Neural crest cell (in vitro differentiated cells): ENCODE data around the gene GLB1L. TPM values are rescaled to one million over a fixed set of nuclear protein-coding genes. Genes with fewer than 3 reads are reported as not detected.
A peak's percentile ranks its signal among the peaks of the same experiment; 100 is the strongest.

Experiments used
- DNase-seq: peaks from one replicate; pipeline ENCODE4 v3.0.0; 2021; ENCODE audit warnings: low read depth, mixed read lengths, low spot score
- H3K27ac Mint-ChIP-seq: one replicate; pipeline ENCODE4 v1.8.0; 2021; ENCODE audit warnings: mild to moderate bottlenecking, mixed read lengths; ENCODE audit not compliant: unreplicated experiment
- H3K27me3 Mint-ChIP-seq: 2 replicates; pipeline ENCODE4 v1.8.0; 2021; ENCODE audit warnings: low read depth, mild to moderate bottlenecking, mixed read lengths
- H3K36me3 Mint-ChIP-seq: 2 replicates; pipeline ENCODE4 v1.8.0; 2021; ENCODE audit warnings: low read depth, mild to moderate bottlenecking, mixed read lengths
- H3K4me1 Mint-ChIP-seq: 2 replicates; pipeline ENCODE4 v1.8.0; 2021; ENCODE audit warnings: mixed read lengths
- H3K4me3 Mint-ChIP-seq: one replicate; pipeline ENCODE4 v1.8.0; 2021; ENCODE audit warnings: mild to moderate bottlenecking, mixed read lengths
- H3K9me3 Mint-ChIP-seq: 2 replicates; pipeline ENCODE4 v1.8.0; 2021; ENCODE audit warnings: mixed read lengths
- total RNA-seq: library from RNA; stranded (reverse); gene quantifications from 2 replicates; pipeline ENCODE4 v1.2.1, GENCODE V29; 2021
- TF ChIP-seq, protein P1 (sequence below): fragments of 200-600 bp; sonication (generic); conservative IDR thresholded peaks from 2 replicates; pipeline ENCODE4 v1.5.0; 2021; ENCODE audit warnings: antibody characterized with exemption, mild to moderate bottlenecking

Gene GLB1L
- total RNA-seq, 1 donor from 2014 or later = 11.2 TPM

DNA sequence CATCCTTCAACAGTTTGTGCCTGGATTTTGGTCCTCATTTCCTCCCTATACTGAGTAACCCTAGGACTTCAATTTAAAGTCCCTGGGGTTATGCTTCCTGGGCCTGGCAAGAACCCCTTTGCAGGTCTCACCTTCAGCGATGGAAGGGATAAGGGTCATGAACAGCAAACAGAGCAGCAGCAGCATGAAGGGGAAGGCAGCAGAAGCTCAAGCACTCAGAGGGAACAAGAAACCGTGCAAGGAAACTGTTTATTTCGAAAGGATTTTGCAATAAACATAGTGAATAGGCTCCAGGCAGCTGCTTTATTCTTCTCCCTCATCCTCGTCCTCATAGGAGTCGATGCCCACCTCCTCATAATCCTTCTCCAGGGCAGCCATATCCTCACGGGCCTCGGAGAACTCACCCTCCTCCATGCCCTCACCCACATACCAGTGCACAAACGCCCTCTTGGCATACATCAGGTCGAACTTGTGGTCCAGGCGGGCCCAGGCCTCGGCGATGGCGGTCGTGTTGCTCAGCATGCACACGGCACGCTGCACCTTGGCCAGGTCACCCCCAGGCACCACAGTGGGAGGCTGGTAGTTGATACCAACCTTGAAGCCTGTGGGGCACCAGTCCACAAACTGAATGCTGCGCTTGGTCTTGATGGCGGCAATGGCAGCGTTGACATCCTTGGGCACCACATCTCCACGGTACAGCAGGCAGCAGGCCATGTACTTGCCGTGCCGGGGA lies 5.0 kb upstream of the GLB1L start:
- peaks cover 5% of the 10 kb centered on the region for H3K4me1 Mint-ChIP-seq
- H3K9me3 Mint-ChIP-seq = no peaks in the 10 kb centered on the region
- TF ChIP-seq, protein P1, sequence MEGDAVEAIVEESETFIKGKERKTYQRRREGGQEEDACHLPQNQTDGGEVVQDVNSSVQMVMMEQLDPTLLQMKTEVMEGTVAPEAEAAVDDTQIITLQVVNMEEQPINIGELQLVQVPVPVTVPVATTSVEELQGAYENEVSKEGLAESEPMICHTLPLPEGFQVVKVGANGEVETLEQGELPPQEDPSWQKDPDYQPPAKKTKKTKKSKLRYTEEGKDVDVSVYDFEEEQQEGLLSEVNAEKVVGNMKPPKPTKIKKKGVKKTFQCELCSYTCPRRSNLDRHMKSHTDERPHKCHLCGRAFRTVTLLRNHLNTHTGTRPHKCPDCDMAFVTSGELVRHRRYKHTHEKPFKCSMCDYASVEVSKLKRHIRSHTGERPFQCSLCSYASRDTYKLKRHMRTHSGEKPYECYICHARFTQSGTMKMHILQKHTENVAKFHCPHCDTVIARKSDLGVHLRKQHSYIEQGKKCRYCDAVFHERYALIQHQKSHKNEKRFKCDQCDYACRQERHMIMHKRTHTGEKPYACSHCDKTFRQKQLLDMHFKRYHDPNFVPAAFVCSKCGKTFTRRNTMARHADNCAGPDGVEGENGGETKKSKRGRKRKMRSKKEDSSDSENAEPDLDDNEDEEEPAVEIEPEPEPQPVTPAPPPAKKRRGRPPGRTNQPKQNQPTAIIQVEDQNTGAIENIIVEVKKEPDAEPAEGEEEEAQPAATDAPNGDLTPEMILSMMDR = no peak
- DNase-seq = no peak
- peak overlapping the region; percentile 19 for H3K4me3 Mint-ChIP-seq
- H3K27me3 Mint-ChIP-seq = peaks cover 59% of the 10 kb centered on the region
- H3K27ac Mint-ChIP-seq = no peak overlapping the region
- no peaks in the 10 kb centered on the region for H3K36me3 Mint-ChIP-seq

DNA sequence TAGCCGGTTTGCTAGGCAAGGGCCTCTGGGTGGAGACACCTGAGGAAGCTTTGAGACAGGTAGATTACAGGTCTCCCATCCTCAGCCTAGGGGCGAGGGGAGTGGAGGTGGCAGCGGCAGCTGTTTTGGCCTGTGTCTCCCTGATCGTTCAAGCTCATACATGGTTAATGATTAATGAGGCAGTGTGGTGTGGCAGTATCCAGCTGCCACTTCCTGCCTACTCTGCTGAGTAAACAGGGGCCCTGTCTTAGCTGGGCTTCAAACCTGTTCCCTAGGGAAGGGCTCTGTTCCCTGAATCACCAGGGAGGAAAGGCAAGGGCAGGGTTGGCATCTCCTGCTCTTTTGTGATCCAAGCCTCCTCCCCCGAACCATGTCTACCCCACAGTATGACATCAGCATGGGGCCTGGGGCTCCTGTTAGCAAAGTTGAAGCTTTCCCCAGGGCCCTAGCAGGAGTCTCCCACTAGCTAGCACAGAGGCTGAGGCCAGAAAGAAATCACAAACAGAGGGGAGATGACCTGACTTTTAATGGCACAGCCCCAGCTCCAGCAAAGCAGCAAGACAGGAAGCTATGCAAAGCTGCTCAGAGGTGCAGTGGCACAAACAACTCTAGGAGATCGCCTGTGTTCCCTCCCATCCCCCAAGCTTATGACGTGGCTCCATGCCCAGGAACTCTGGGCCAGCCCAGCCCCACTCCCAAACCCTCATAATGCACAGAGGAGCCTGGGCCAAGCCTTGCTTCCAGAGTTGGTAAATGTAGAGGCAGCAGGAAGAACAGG lies 4.1 kb upstream of the GLB1L start:
- peaks cover 51% of the 10 kb centered on the region for H3K27me3 Mint-ChIP-seq
- H3K4me1 Mint-ChIP-seq = peaks cover 10% of the 10 kb centered on the region
- H3K36me3 Mint-ChIP-seq = no peaks in the 10 kb centered on the region
- H3K4me3 Mint-ChIP-seq = peak overlapping the region; percentile 41
- H3K27ac Mint-ChIP-seq = peak overlapping the region; percentile 19
- no peak for DNase-seq
- TF ChIP-seq, protein P1 = no peak
- no peaks in the 10 kb centered on the region for H3K9me3 Mint-ChIP-seq

DNA sequence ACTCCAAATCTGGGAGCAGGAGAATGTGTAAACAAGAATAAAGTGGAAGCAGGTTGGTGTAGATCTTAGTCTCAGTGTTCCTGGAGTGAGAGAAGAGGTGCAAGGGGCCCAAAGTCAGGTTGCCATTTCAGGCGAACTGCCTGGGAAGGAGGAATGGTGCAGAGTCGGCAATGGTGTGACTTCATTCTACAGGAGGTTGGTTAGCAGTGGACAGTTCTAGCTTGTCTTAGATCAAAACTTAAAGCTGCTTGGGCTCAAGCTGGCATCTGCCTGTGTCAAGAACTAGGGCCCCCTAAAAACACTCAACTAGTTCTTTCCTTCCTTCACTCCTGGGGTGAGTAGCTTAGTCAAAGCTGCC lies 3.6 kb upstream of the GLB1L start:
- Mint-ChIP-seq H3K4me1 (peaks cover 10% of the 10 kb centered on the region), H3K9me3 (no peaks in the 10 kb centered on the region), H3K4me3 (peak overlapping the region; percentile 41), H3K27me3 (peaks cover 45% of the 10 kb centered on the region), H3K27ac (no peak overlapping the region), H3K36me3 (no peaks in the 10 kb centered on the region)
- TF ChIP-seq, protein P1 = no peak
- DNase-seq = no peak

DNA sequence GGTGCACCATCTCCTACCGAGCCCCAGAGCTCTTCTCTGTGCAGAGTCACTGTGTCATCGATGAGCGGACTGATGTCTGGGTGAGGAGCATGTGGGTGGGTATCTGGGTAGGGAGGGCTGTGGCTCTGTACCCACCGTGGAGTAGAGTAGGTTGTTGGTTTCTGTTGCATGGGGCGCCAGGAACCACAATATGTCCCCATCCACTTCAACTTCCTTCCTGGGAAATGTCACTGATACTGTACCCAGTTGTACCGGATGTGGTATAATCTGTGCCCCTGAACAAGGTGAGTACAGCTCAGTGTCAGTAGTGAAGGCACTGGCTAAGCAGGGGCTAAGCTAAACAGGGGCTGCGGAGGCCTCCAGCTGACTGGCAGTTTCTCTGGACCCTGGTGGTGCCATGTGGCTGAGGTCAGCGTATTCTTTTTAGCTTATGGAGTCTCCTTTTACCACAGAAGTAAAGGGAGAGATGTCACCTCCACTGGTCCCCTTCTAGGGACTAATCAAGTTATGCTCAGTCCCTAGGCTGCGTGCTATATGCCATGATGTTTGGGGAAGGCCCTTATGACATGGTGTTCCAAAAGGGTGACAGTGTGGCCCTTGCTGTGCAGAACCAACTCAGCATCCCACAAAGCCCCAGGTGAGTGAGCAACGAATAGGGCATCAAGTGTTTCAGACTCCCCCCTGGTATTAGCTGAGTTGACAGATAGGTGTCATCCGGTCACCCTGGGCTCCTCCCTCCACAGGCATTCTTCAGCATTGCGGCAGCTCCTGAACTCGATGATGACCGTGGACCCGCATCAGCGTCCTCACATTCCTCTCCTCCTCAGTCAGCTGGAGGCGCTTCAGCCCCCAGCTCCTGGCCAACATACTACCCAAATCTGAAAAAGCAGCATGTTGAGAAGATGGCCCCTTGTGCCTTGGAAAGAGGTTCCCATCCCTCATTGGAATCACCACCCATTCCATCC lies 2.7 kb upstream of the GLB1L start:
- H3K4me1 Mint-ChIP-seq = peaks cover 10% of the 10 kb centered on the region
- DNase-seq = no peak
- no peaks in the 10 kb centered on the region for H3K9me3 Mint-ChIP-seq
- peak overlapping the region; percentile 47 for H3K4me3 Mint-ChIP-seq
- H3K36me3 Mint-ChIP-seq = no peaks in the 10 kb centered on the region
- TF ChIP-seq, protein P1 = no peak
- H3K27ac Mint-ChIP-seq = no peak overlapping the region
- peaks cover 37% of the 10 kb centered on the region for H3K27me3 Mint-ChIP-seq

DNA sequence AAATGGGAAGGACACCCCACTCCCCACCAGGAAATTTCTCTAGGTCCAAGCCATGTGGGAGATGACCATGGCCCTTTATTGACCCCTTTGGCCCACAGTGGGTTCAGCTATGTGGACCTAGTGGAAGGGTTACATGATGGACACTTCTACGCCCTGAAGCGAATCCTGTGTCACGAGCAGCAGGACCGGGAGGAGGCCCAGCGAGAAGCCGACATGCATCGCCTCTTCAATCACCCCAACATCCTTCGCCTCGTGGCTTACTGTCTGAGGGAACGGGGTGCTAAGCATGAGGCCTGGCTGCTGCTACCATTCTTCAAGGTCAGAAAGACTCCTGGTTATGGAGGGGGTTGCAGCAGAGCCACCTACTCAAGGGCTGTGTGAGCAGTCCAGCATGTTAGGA lies 1.3 kb upstream of the GLB1L start:
- Mint-ChIP-seq H3K9me3 (no peaks in the 10 kb centered on the region), H3K4me1 (peaks cover 10% of the 10 kb centered on the region), H3K36me3 (no peaks in the 10 kb centered on the region), H3K27ac (no peak overlapping the region), H3K4me3 (peak overlapping the region; percentile 94), H3K27me3 (peaks cover 23% of the 10 kb centered on the region)
- TF ChIP-seq, protein P1 = no peak
- no peak for DNase-seq
